Measurements from ENCODE around the gene CACNA2D1. TPM values are rescaled to one million over a fixed set of nuclear protein-coding genes. Genes with fewer than 3 reads are reported as not detected.

The CACNA2D1 gene
- polyA plus RNA-seq, 2 of the 4 experiments (the other 2 are of a cell fraction): 18.0 to 32.9 TPM

GRCh38 chr7:82413237-82413636 is 30.3 kb downstream of the CACNA2D1 start (continued):
- TF ChIP-seq MAX (IDR thresholded peaks at IDR 0.05): no peak
- no peak for TF ChIP-seq SMC3 (IDR thresholded peaks at IDR 0.05)
- TF ChIP-seq FOXS1 (CRISPR knock-in tag; IDR thresholded peaks at IDR 0.05): no peak

DNA sequence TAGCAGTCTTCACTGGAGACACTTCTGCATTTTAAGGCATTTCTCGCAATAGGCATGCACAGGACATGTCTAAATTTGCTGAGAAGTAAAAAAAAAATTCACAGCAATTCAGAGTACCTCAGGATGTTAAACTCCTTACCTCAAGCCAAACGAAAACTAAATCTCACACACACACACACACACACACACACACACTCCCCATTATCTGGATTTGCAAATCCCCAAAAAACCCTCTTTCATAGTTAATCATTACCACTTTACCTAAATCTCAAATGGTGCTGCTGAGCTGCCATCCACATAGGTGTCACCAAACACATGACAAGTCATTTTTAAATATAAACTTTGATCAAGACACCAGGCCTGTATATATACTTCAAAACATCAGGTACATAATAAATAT is 31.8 kb downstream of the CACNA2D1 start:
- WGBS (ENCODE audit: missing lambda C conversion rate): 78% methylated on average over 2 of the region's 2 CpGs
- H3K4me2 ChIP-seq: no peak overlapping the region
- no peak overlapping the region for H3K4me3 ChIP-seq
- ATAC-seq (no peak), FAIRE-seq (no peak), DNase-seq (ENCODE audit: low read depth in 1 of 2, low spot score in 1 of 2) (no peak)
- no peak for TF ChIP-seq GATA3 (IDR thresholded peaks at IDR 0.05; ENCODE audit: borderline replicate concordance)
- TF ChIP-seq CBX2 (IDR thresholded peaks at IDR 0.05; ENCODE audit: borderline replicate concordance, low read depth): no peak
- TF ChIP-seq CHD4 (IDR thresholded peaks at IDR 0.05; ENCODE audit: borderline replicate concordance): no peak
- POLR2A ChIA-PET: no interaction called here
- H3K4me1 ChIP-seq: no peaks in the 10 kb centered on the region
- CTCF ChIA-PET: interaction anchor here (0.7 kb wide), 2 partner anchors 20 to 318 kb away, joined by 3 to 5 read pairs; no protein-coding TSS in a partner anchor
- H3K27ac ChIP-seq: no peak overlapping the region
- H3K9me3 ChIP-seq: no peaks in the 10 kb centered on the region

DNA sequence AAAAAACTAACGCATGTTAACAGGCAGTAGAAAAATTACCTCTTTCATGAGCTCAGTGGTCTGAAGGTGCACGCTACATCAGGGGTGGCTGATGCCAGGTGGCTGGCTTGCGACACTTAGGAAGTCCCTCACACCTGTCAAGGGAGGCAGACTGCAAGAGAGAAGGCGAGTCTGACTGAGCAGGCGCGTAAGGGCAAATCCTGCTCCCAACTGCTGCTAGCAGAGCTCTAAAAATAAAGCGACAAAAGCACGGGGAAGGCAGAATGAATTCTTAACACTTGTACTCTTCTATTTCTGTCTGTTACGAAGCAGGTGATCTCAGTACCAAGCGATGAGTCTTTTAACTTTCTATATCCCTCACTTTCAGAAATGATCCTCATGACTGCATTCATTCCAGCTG is 33.1 kb downstream of the CACNA2D1 start:
- ATAC-seq: no peak
- Histone ChIP-seq H3K4me1 (no peaks in the 10 kb centered on the region), H3K9me3 (no peaks in the 10 kb centered on the region), H3K27ac (no peak overlapping the region), H3K4me3 (no peak overlapping the region), H3K4me2 (no peak overlapping the region)
- no peak for DNase-seq (ENCODE audit: low read depth in 1 of 2, low spot score in 1 of 2)
- TF ChIP-seq ZFP36 (IDR thresholded peaks at IDR 0.05; ENCODE audit: borderline replicate concordance, partially characterized antibody) (no peak), MYC (IDR thresholded peaks at IDR 0.05; ENCODE audit: borderline replicate concordance, low read length) (no peak), MAZ (IDR thresholded peaks at IDR 0.05; ENCODE audit: borderline replicate concordance, low read depth, low read length) (no peak), EP300 (IDR thresholded peaks at IDR 0.05) (no peak), ZC3H11A (IDR thresholded peaks at IDR 0.05) (no peak), NPAS2 (CRISPR knock-in tag; IDR thresholded peaks at IDR 0.05; ENCODE audit: borderline replicate concordance) (no peak), KDM5A (IDR thresholded peaks at IDR 0.05) (no peak), JUNB (IDR thresholded peaks at IDR 0.05) (no peak), HOXB5 (CRISPR knock-in tag; IDR thresholded peaks at IDR 0.05) (no peak), NFE2L2 (conservative IDR thresholded peaks at IDR 0.05; ENCODE audit: low read length) (no peak), ESRRA (IDR thresholded peaks at IDR 0.05; ENCODE audit: borderline replicate concordance, low read length) (no peak)
- TF ChIP-seq, protein P1, sequence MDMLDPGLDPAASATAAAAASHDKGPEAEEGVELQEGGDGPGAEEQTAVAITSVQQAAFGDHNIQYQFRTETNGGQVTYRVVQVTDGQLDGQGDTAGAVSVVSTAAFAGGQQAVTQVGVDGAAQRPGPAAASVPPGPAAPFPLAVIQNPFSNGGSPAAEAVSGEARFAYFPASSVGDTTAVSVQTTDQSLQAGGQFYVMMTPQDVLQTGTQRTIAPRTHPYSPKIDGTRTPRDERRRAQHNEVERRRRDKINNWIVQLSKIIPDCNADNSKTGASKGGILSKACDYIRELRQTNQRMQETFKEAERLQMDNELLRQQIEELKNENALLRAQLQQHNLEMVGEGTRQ (IDR thresholded peaks at IDR 0.05): no peak
- CTCF ChIA-PET: interaction anchor here (0.6 to 1.4 kb wide), 2 partner anchors 11 to 161 kb away, joined by 3 to 5 read pairs; no protein-coding TSS in a partner anchor
- no peak for FAIRE-seq
- WGBS (ENCODE audit: missing lambda C conversion rate): 97% methylated on average over 10 of the region's 10 CpGs
- POLR2A ChIA-PET: no interaction called here

GRCh38 chr7:82406937-82407336 is 36.6 kb downstream of the CACNA2D1 start:
- ATAC-seq (no peak), FAIRE-seq (no peak), DNase-seq (ENCODE audit: low read depth in 1 of 2, low spot score in 1 of 2) (no peak)
- WGBS (ENCODE audit: missing lambda C conversion rate): 95% methylated on average over 1 of the region's 1 CpG
- Histone ChIP-seq H3K9me3 (no peaks in the 10 kb centered on the region), H3K4me1 (no peaks in the 10 kb centered on the region), H3K4me3 (no peak overlapping the region), H3K27ac (no peak overlapping the region), H3K4me2 (no peak overlapping the region)
- POLR2A ChIA-PET: interaction anchor here (0.7 kb wide), 1 partner anchor 138 kb away, joined by 3 read pairs; no protein-coding TSS in a partner anchor
- TF ChIP-seq CEBPB (IDR thresholded peaks at IDR 0.05) (no peak), EHMT2 (IDR thresholded peaks at IDR 0.05; ENCODE audit: low read depth) (no peak), CHD2 (IDR thresholded peaks at IDR 0.05; ENCODE audit: low read length, partially characterized antibody) (no peak), ZFP36 (IDR thresholded peaks at IDR 0.05; ENCODE audit: borderline replicate concordance, partially characterized antibody) (no peak), SREBF2 (IDR thresholded peaks at IDR 0.05) (no peak), GATA3 (IDR thresholded peaks at IDR 0.05; ENCODE audit: borderline replicate concordance) (no peak), EHF (CRISPR knock-in tag; IDR thresholded peaks at IDR 0.05) (no peak), HDAC2 (IDR thresholded peaks at IDR 0.05) (no peak), CBX8 (IDR thresholded peaks at IDR 0.05) (no peak), RCOR1 (IDR thresholded peaks at IDR 0.05; ENCODE audit: low read depth, low read length) (no peak), ATOH8 (CRISPR knock-in tag; IDR thresholded peaks at IDR 0.05; ENCODE audit: low read depth) (no peak), CTCF (IDR thresholded peaks at IDR 0.05) (no peak)
- TF ChIP-seq, protein P2, sequence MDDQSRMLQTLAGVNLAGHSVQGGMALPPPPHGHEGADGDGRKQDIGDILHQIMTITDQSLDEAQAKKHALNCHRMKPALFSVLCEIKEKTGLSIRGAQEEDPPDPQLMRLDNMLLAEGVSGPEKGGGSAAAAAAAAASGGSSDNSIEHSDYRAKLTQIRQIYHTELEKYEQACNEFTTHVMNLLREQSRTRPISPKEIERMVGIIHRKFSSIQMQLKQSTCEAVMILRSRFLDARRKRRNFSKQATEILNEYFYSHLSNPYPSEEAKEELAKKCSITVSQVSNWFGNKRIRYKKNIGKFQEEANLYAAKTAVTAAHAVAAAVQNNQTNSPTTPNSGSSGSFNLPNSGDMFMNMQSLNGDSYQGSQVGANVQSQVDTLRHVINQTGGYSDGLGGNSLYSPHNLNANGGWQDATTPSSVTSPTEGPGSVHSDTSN (IDR thresholded peaks at IDR 0.05): no peak
- TF ChIP-seq, protein P3, sequence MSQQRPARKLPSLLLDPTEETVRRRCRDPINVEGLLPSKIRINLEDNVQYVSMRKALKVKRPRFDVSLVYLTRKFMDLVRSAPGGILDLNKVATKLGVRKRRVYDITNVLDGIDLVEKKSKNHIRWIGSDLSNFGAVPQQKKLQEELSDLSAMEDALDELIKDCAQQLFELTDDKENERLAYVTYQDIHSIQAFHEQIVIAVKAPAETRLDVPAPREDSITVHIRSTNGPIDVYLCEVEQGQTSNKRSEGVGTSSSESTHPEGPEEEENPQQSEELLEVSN (IDR thresholded peaks at IDR 0.05; ENCODE audit: borderline replicate concordance, low read depth): no peak
- CTCF ChIA-PET: no interaction called here
